KBM-7 (cell line): Measurements from ENCODE around the gene CA6.
"Not testable (repeated sequence)": the region's sequence is repeated elsewhere in the genome, so short reads cannot be mapped to it uniquely, and the experiment has no call there.

ENCODE experiments used
- DNase-seq: peaks from one replicate; pipeline ENCODE4 v3.0.0-alpha.2; 2015
- in situ Hi-C: fragments of 300-500 bp; cut with MboI; formaldehyde crosslinking; loops from 2 replicates; pipeline ENCODE4 v1.14.3; 2020; ENCODE audit warnings: low sequenced_read_pairs, low pct_unique_long_range_greater_than_20kb, mixed read lengths

Gene CA6

GRCh38 chr1:8925406-8925805 lies 20.3 kb upstream of the CA6 start:
- peak; percentile 49 for DNase-seq
- in situ Hi-C loops, result no loop called here

- in situ Hi-C loops, result no loop called here
- no peak for DNase-seq
Measured at GRCh38 chr1:8925960-8926359, 19.7 kb upstream of the CA6 start.

- in situ Hi-C loops, result no loop called here
- DNase-seq, result no peak
Measured at GRCh38 chr1:8926707-8927694, 18.7 kb upstream of the CA6 start.

- DNase-seq, result no peak
- in situ Hi-C loops, result no loop called here
Measured at GRCh38 chr1:8930116-8930515, 15.6 kb upstream of the CA6 start.

- DNase-seq, in situ Hi-C loops: not testable (repeated sequence)
Measured at GRCh38 chr1:8937051-8937450, 8.6 kb upstream of the CA6 start.

- in situ Hi-C loops, result no loop called here
- no peak for DNase-seq
Measured at GRCh38 chr1:8937701-8938100, 8.0 kb upstream of the CA6 start.

GRCh38 chr1:8938232-8938999 lies 7.3 kb upstream of the CA6 start:
- DNase-seq, result peak; percentile 39
- in situ Hi-C loops, result no loop called here

GRCh38 chr1:8939000-8939265 lies 6.7 kb upstream of the CA6 start:
- in situ Hi-C loops, result no loop called here
- DNase-seq, result no peak

- in situ Hi-C loops, result no loop called here
Measured at GRCh38 chr1:8939362-8939995, 6.2 kb upstream of the CA6 start.

GRCh38 chr1:8941906-8942305 lies 3.8 kb upstream of the CA6 start:
- in situ Hi-C loops, result no loop called here
- DNase-seq, result no peak

More at GRCh38 chr1:8939362-8939995, 6.2 kb upstream of the CA6 start:
- DNase-seq, result no peak

- DNase-seq, result peak; percentile 59
- in situ Hi-C loops, result no loop called here
Measured at GRCh38 chr1:8943498-8944405, 1.9 kb upstream of the CA6 start.

- in situ Hi-C loops, result no loop called here
- DNase-seq, result peak; percentile 69
Measured at GRCh38 chr1:8947127-8947691, 1.5 kb downstream of the CA6 start.

- no peak for DNase-seq
- in situ Hi-C loops, result no loop called here
Measured at GRCh38 chr1:8950309-8950708, 4.6 kb downstream of the CA6 start.

GRCh38 chr1:8951231-8951630 lies 5.6 kb downstream of the CA6 start:
- DNase-seq, result no peak
- in situ Hi-C loops, result no loop called here

- in situ Hi-C loops, result no loop called here
- DNase-seq, result no peak
Measured at GRCh38 chr1:8955406-8955805, 9.7 kb downstream of the CA6 start.

GRCh38 chr1:8956461-8957349 lies 11.0 kb downstream of the CA6 start:
- in situ Hi-C loops, result no loop called here

GRCh38 chr1:8962812-8963530 lies 17.3 kb downstream of the CA6 start:
- in situ Hi-C loops, result no loop called here
- peak; percentile 77 for DNase-seq

More at GRCh38 chr1:8956461-8957349, 11.0 kb downstream of the CA6 start:
- DNase-seq, result no peak
